Muscle of arm (tissue), 12 donors: ENCODE measurements around the gene NCBP1. TPM values are rescaled to one million over a fixed set of nuclear protein-coding genes. Genes with fewer than 3 reads are reported as not detected.
"Not testable (repeated sequence)": the region's sequence is repeated elsewhere in the genome, so short reads cannot be mapped to it uniquely, and the experiment has no call there.

ENCODE experiments used
- DNase-seq: peaks from one replicate; pipeline ENCODE4 v3.0.0-alpha.2; 2013
- polyA plus RNA-seq, 12 donors: library from polyadenylated mRNA; unstranded; fragments of 120-200 nt; gene quantifications; one replicate each; pipeline ENCODE4 v1.2.1, GENCODE V29; 2013; ENCODE audit not compliant: insufficient read length in 12 of 12

The NCBP1 gene
- polyA plus RNA-seq, 12 donors: 29.0 to 49.3 (median 41.6) TPM; not detected in 1

DNA sequence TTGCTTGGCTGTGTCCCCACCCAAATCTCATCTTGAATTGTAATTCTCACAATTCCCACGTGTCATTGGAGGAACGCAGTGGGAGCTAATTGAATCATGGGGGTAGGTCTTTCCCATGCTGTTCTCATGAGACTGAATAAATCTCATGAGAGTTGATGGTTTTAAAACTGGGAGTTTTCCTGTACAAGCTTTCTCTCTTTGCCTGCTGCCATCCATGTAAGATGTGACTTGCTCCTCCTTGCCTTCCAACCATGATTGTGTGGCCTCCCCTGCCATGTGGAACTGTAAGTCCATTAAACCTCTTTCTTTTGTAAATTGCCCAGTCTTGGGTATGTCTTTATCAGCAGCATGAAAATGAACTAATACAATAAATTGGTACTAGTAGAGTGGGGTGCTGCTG is 13.6 kb upstream of the NCBP1 start:
- DNase-seq: not testable (repeated sequence)

GRCh38 chr9:97622483-97622882 is 11.1 kb upstream of the NCBP1 start:
- not testable (repeated sequence) for DNase-seq

DNA sequence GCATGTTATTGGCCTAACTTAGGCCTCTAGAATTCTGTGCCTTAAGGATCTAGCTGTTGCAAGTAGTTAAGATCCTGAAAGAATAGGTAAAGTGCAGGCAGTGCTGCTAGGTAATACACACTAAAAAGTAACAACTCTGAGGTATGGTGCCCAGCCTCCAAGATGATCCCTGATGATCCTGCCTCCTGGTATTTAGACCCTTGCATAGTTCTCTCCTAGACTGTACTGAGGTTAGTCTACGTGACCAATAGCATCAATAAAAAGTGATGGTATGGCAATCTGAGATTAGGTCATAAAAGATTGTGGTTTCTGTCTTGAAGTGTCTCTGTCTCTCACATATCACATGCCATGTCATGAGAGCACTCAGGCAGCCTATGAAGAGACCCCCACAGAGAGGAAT is 9.7 kb upstream of the NCBP1 start:
- DNase-seq: no peak

DNA sequence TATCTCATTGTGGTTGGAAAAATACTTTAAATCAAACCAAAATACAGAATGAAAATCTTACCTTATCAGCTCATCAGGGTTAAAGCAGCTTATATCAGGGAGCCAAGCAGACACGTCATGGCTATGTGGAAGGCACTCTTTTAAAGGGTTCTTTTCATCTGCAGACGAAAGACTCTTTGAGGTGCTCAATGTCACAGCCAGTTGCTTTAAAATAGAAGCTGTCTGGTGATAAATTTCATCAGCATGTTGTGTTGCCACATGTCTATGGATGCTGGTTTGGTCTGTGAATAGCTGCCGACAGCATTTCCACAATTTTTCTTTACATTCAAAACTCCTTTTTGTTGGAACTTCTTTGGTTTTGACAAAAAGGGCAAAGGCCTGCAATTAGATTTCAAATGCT is 8.0 kb upstream of the NCBP1 start:
- DNase-seq: no peak

DNA sequence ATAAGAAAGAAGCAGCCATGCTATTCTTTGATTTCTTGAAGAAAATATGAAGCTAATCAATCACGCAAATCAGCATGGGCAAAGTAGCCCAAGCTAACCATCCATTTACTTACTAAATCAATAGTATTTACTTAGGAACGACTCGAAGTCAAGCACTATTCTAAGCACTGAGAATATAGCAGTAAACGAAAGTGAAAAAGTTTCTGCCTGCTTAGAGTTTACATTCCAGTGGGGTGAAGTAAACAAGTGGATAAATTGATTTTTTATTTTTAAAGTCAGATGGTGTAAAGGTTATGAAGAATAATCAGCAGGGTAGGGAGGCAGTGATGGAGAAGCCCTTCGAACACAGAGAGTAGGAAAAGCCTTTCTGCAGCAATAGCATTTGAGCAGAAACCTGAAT is 6.0 kb upstream of the NCBP1 start:
- DNase-seq: no peak

- no peak for DNase-seq
Observed at GRCh38 chr9:97628668-97629067, 5.0 kb upstream of the NCBP1 start.

GRCh38 chr9:97629156-97629555 is 4.5 kb upstream of the NCBP1 start:
- DNase-seq: no peak

DNA sequence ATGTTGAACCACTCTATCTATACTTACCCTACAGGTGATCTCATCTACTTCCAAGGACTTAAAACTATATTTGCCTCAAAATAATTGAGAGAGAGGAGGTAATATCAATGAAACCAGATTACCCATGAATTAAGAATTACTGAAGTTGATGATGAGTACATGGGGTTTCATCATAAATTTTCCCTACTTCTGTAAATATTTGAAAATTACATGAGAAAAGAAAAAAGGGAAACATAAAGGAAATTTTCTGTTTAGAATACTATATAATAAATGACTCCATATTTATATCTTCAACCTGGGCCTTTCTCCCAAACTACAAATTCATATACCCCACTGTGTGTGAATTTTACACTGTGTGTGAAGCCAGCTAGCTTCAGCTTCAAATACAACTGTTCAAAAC is 3.0 kb upstream of the NCBP1 start:
- no peak for DNase-seq

GRCh38 chr9:97632248-97632984 is 1.2 kb upstream of the NCBP1 start:
- DNase-seq: no peak

GRCh38 chr9:97633859-97634490 is 354 bp downstream of the NCBP1 start:
- DNase-seq: no peak

DNA sequence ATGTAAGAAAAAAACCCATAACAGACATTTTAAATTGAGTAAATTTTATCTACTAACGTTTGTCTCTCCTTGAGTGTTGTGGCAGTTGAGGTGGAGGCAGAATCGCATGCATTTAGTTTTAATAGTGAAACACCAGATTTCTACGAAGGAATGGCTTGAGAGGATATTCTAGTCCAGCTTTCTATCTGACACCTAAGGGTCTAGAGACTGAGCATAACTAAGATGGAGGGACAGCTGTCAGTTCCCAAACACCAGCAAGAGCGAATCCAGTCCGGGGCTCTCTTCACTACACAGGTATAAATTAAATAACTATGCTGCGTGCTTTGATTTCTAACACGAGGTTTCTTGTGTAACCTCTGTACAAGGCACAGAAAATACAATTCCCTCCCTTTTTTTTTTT is 1.4 kb downstream of the NCBP1 start:
- no peak for DNase-seq

DNA sequence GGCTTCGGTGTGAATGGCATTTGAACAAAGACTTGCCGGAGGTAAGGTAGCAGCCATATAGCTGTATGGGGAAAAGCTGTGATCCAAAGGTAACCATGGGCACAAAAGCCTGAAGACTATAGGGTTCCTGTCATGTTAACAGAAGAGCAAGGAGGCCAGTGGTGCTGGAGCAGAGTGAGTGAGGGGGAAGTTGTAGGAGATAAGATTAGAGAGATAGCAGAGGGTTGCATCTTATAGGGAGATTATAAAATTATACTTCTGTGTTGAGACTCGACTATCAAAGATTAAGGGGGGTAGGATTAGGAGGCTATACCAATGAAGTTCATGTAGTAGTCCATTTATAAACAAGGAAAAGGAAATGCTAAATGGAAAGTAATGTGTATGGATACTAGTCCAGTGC is 3.3 kb downstream of the NCBP1 start:
- DNase-seq: no peak

- DNase-seq: no peak
Observed at GRCh38 chr9:97638666-97639065, 5.0 kb downstream of the NCBP1 start.

DNA sequence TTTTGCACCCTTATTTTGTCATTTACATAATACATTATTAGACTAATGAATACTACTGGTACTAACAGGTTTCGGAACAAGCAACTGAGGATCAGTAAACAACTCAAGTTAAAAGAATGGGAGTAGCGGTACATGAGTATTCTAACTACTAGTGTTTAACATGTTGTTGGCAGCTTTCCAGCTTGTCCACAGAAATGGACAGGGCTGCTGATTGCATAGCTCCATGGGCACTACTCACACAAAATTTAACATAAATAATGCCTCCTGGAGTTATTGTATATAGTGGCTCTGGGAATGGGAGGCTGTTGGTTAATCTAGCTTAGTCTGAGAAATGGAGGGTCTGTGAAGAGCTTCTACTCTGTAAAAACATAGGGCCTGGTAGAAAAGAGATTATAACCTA is 6.7 kb downstream of the NCBP1 start:
- DNase-seq: no peak

DNA sequence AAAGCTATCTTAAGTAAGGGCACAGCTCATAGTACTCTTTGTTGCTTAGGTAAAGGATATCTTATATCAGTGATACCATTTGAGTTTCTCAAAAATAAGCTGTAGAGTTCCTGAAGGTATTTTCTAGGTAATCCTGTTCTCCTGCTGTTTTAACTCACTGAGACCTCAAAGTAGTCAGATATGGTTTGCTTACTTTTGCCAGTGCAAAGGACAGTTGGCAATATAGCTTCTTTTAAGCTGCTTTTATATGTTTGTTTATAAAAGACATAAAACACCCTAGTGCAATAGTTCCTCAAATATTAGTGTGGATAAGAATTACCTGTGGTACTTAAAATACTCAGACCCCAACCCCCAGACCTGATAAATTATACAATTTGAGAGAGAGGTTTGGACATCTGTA is 12.1 kb downstream of the NCBP1 start:
- DNase-seq: no peak

DNA sequence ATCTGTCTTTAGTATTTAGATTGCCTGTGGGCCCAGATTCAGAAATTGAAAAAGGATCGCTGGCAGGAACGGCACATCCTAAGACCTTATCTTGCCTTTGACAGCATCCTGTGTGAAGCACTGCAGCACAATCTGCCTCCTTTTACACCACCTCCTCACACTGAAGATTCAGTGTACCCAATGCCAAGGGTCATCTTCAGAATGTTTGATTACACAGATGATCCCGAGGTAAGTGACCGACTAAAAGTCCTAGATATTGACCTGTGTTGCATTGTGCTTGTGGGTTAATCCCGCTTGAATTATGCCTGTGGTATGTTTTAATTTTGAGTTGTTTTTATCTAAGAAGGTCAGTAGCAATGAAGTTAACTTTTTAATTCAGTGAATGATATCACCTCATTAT is 14.4 kb downstream of the NCBP1 start:
- DNase-seq: no peak

DNA sequence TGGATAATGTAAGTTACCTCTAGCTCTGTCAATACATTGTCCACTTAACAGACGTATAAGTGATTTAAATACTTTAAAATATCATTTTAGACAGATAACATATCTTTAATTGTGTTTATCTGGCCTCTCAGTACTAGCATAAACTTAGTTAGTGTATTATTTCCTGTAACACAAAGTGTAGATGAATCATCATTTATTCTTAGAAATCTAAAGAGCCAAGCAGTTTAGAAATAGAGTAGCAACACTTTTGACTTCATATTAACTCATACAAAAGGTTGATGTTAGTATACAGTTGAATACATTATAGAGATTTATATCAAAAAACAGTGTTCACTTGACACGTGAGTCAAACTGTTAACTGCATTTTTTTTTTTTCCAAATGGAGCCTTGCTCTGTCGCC is 18.0 kb downstream of the NCBP1 start:
- DNase-seq: no peak

DNA sequence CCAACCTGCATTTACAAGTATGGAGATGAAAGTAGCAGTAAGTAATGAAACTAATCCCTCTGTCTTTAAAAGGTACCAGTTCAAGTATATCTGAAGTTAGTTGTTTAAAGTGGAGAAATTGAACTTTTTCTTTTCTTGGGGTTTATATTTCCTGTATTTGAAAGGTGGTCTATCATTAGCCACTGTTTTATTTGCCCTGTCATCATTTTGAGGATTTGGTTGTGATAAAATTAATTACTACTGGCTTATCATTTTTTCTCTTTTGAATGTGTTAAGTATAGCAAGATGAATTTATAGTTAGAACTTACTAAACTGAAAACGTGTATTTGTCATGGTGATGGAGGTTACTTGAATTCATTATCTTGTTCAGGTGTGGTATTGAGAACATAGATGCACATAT is 25.1 kb downstream of the NCBP1 start:
- DNase-seq: no peak

- DNase-seq: no peak
Observed at GRCh38 chr9:97659771-97660170, 26.1 kb downstream of the NCBP1 start.

- no peak for DNase-seq
Observed at GRCh38 chr9:97660340-97660739, 26.7 kb downstream of the NCBP1 start.

GRCh38 chr9:97660847-97661246 is 27.2 kb downstream of the NCBP1 start:
- no peak for DNase-seq

DNA sequence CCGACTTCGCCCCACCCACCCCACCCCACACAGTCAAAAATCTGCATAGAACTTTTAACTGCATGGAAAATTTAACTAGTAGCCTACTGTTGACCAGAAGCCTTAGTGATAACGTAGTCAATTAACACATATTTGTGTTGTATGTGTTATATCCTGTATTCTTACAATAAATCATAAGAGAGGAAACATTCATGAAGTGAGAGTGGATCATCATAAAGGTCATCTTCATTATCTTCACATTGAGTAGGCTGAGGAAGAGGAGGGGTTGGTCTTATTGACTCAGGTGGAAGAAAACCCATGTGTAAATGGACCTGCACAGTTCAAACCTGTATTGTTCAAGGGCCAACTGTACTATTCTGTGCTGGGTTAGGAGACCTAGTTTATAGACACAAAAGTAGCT is 32.1 kb downstream of the NCBP1 start:
- no peak for DNase-seq

GRCh38 chr9:97666907-97667686 is 33.5 kb downstream of the NCBP1 start:
- DNase-seq: no peak
